Psoas muscle (tissue), 8 donors: Measurements from ENCODE around the gene RARB. TPM values are rescaled to one million over a fixed set of nuclear protein-coding genes. Genes with fewer than 3 reads are reported as not detected.

ENCODE experiments used
- ATAC-seq, 4 donors: fragments of 200-7000 bp; cut with Tn5 transposase; one replicate each; pipeline ENCODE4 v1.9.1; 2020; ENCODE audit warnings: moderate library complexity in 3 of 4, mild to moderate bottlenecking in 2 of 4
- DNase-seq, 2 donors: peaks; one replicate each; pipeline ENCODE4 v3.0.0-alpha.2; 2020
- H3K27ac ChIP-seq: fragments of 200-600 bp; one replicate; pipeline ENCODE4 v1.8.0; 2022
- H3K27me3 ChIP-seq, 3 donors: fragments of 200-600 bp in 1 of 3; one replicate each; pipeline versions ENCODE4 v1.6.1 to v1.8.0; 2013 to 2022; ENCODE audit warnings: low read length in 2 of 3, mild to moderate bottlenecking in 2 of 3, moderate library complexity in 1 of 3; ENCODE audit not compliant: insufficient read depth in 3 of 3
- H3K36me3 ChIP-seq, 2 donors: fragments of 200-600 bp in 1 of 2; one replicate each; pipeline versions ENCODE4 v1.6.1 to v1.8.0; 2013 to 2022; ENCODE audit warnings: low read depth in 1 of 2, mild to moderate bottlenecking in 1 of 2, moderate library complexity in 1 of 2; ENCODE audit not compliant: insufficient read depth in 1 of 2
- H3K4me1 ChIP-seq: fragments of 200-600 bp; one replicate; pipeline ENCODE4 v1.8.0; 2022
- H3K4me3 ChIP-seq: fragments of 200-600 bp; one replicate; pipeline ENCODE4 v1.8.0; 2022; ENCODE audit warnings: mild to moderate bottlenecking
- H3K9me3 ChIP-seq: fragments of 200-600 bp; one replicate; pipeline ENCODE4 v1.8.0; 2022
- WGBS, 3 donors: extraction: QIAGEN DNeasy Blood & Tissue Kit; methylation state at CpG; one replicate each; pipeline versions ENCODE4 v1.1.6 to v1.1.7; 2013; 5-methylcytosine and 5-hydroxymethylcytosine counted together
- intact Hi-C, 2 donors: fragments of 100-400 bp; cut with DNase I; formaldehyde crosslinking; loops; one replicate each; pipeline versions ENCODE4 v1.11.0 to v1.14.2; 2022
- polyA plus RNA-seq, 3 donors: library from polyadenylated mRNA; stranded (reverse); fragments of 200-250 nt; gene quantifications; one replicate each; pipeline ENCODE4 v1.2.3, GENCODE V29; 2013
- total RNA-seq, 4 donors: library from RNA; stranded (reverse); fragmentation: NEBNext Ultra II Directional in 2 of 4; extraction: Animal tissue kit (Norgen Biotek cat#: 25700) in 2 of 4; gene quantifications; one replicate each; pipeline versions ENCODE4 v1.2.1 to v1.2.4, GENCODE V29; 2021 to 2023
- TF ChIP-seq, protein P1 (sequence below): fragments of 200-600 bp; IDR thresholded peaks from one replicate; pipeline ENCODE4 v1.8.0; 2022; ENCODE audit warnings: antibody characterized with exemption
- donor health status: healthy with polysubstance abuse.
- donor health status: DM: no; HTN: no; CAD: no; lungs with moderate emphysema.
- donor health status: Bipolar disorder and iron deficiency.
- donor health status: healthy.
- donor health status: DM: yes; HTN: yes; CAD: no.
- donor health status: DM: no; HTN: no; CAD: no.
- donor health status: DM: no; HTN: no; CAD: no.
- donor health status: DM: yes; HTN: yes; CAD: no.

RARB gene
- total and polyA plus RNA-seq, 7 donors = 1.1 to 5.4 (median 1.9) TPM

DNA sequence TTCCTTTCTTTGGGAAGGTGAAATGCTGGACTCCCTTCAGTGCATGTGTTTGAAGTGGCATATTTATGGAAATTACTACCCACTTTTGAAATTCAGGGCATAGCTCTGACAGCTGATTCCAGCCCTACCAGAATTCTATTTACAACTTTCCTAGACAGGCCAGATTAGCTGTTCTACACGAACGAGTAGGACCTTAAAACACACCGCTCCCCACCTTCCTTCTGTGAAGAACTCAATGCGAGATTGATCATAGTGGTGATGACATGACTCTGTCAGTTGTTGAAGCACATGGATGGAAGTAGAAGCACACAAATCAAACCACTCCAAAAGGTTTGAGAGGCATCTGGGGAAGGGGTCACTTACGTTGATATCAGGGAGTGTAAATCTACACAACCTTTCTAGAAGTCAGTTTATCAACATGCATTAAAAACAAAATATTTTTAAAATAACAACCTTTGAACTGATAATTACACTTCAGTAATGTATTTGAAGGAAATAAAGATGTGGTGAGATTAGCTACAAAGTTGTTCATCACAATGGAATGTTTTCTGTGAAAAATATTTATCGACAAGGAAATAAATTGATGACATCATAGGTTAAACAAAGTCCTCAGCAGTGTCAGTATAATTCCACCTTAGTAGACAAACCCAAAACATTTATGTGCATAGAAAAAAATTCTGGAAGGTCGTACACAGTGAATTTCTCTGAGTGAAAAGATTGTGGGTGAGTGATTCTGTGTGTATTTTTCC is 29.8 kb downstream of the RARB start:
- Histone ChIP-seq H3K27ac (peak overlapping the region; percentile 72), H3K27me3 (no peaks in the 10 kb centered on the region), H3K9me3 (no peaks in the 10 kb centered on the region), H3K4me3 (peak overlapping the region; percentile 23), H3K4me1 (peaks cover 44% of the 10 kb centered on the region), H3K36me3 (no peaks in the 10 kb centered on the region)
- 33 to 50% (median 41%) methylated on average over 7 of the region's 7 CpGs for WGBS, 3 donors
- intact Hi-C loops = no loop called here
- ATAC-seq (peak; percentile 84 to 95 (median 93)), DNase-seq (no peak)
- TF ChIP-seq, protein P1, sequence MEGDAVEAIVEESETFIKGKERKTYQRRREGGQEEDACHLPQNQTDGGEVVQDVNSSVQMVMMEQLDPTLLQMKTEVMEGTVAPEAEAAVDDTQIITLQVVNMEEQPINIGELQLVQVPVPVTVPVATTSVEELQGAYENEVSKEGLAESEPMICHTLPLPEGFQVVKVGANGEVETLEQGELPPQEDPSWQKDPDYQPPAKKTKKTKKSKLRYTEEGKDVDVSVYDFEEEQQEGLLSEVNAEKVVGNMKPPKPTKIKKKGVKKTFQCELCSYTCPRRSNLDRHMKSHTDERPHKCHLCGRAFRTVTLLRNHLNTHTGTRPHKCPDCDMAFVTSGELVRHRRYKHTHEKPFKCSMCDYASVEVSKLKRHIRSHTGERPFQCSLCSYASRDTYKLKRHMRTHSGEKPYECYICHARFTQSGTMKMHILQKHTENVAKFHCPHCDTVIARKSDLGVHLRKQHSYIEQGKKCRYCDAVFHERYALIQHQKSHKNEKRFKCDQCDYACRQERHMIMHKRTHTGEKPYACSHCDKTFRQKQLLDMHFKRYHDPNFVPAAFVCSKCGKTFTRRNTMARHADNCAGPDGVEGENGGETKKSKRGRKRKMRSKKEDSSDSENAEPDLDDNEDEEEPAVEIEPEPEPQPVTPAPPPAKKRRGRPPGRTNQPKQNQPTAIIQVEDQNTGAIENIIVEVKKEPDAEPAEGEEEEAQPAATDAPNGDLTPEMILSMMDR = no peak

DNA sequence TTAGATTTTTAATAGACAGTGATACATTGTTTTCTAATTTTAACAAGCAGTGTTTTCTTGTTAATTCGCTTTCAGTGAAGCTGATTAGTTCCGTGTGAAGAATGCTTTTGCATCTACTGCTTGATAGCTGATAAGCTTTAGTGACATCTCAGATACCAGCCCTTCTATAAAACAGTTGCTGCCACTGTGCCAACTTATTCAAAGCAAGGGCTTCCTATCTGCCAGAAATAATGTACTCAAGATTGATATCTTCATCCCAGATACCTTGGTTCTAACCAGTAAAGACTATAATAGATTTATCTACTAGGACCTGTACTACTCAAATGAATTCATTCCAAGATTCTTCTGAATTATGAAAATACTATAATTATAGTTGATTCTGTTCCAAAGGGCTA is 30.4 kb downstream of the RARB start:
- Histone ChIP-seq H3K4me3 (peak overlapping the region; percentile 6), H3K36me3 (no peaks in the 10 kb centered on the region), H3K4me1 (peaks cover 43% of the 10 kb centered on the region), H3K27me3 (no peaks in the 10 kb centered on the region), H3K9me3 (no peaks in the 10 kb centered on the region), H3K27ac (peak overlapping the region; percentile 72)
- intact Hi-C loops = no loop called here
- DNase-seq (no peak), ATAC-seq (no peak)
- TF ChIP-seq, protein P1 = no peak
- WGBS, 3 donors = 54 to 70% (median 69%) methylated on average over 2 of the region's 2 CpGs

DNA sequence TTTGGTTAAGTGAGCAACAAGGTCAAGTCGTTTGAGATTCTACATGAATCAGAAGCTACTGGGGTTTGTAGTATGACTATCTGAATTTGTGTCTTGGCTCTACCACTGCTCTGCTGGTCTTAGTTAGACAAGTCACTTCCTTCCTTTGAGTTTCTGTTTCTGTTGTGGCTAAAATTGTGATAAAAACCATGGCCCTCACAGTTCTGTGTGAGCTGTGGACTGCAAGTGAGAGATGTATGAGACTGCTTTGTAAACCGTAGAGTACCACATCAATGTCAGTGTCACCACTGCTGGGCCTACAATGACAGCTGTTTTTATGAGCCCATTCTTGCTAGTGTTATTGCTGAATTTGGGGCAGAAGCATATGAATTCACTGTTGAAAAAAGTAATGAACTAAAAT is 32.7 kb downstream of the RARB start:
- Histone ChIP-seq H3K27me3 (no peaks in the 10 kb centered on the region), H3K27ac (no peak overlapping the region), H3K4me1 (peaks cover 50% of the 10 kb centered on the region), H3K9me3 (no peaks in the 10 kb centered on the region), H3K4me3 (no peak overlapping the region), H3K36me3 (no peaks in the 10 kb centered on the region)
- WGBS, 3 donors = 76 to 81% (median 78%) methylated on average over 2 of the region's 2 CpGs
- DNase-seq (no peak), ATAC-seq (no peak)
- intact Hi-C loops = no loop called here
- TF ChIP-seq, protein P1 = no peak

- WGBS, 3 donors = 77 to 88% (median 84%) methylated on average over 3 of the region's 3 CpGs
- H3K27ac ChIP-seq = no peak overlapping the region
- intact Hi-C loops = no loop called here
- no peaks in the 10 kb centered on the region for H3K27me3 ChIP-seq
- TF ChIP-seq, protein P1 = no peak
- DNase-seq = no peak
- no peaks in the 10 kb centered on the region for H3K36me3 ChIP-seq
- H3K4me3 ChIP-seq = no peak overlapping the region
- ATAC-seq = no peak
- H3K4me1 ChIP-seq = peaks cover 44% of the 10 kb centered on the region
- H3K9me3 ChIP-seq = no peaks in the 10 kb centered on the region
Measured at GRCh38 chr3:25461946-25462345, 33.9 kb downstream of the RARB start.

GRCh38 chr3:25462495-25462894 is 34.4 kb downstream of the RARB start:
- no peaks in the 10 kb centered on the region for H3K27me3 ChIP-seq
- H3K9me3 ChIP-seq = no peaks in the 10 kb centered on the region
- 89 to 96% (median 92%) methylated on average over 1 of the region's 1 CpG for WGBS, 3 donors
- intact Hi-C loops = no loop called here
- TF ChIP-seq, protein P1 = no peak
- H3K4me3 ChIP-seq = no peak overlapping the region
- DNase-seq (no peak), ATAC-seq (no peak)
- H3K27ac ChIP-seq = no peak overlapping the region
- H3K36me3 ChIP-seq = no peaks in the 10 kb centered on the region
- peaks cover 38% of the 10 kb centered on the region for H3K4me1 ChIP-seq
